Prostate gland (tissue), 2 donors: Measurements from ENCODE around the gene NOS2. TPM values are rescaled to one million over a fixed set of nuclear protein-coding genes. Genes with fewer than 3 reads are reported as not detected.

Experiments used
- DNase-seq: peaks from one replicate; pipeline ENCODE4 v3.0.0-alpha.2; 2019; ENCODE audit warnings: low spot score
- H3K27ac ChIP-seq, 2 donors: fragments of 200-600 bp; sonication (generic); 2 replicates each; pipeline ENCODE4 v1.5.1; 2017 to 2019
- H3K27me3 ChIP-seq: fragments of 200-600 bp; sonication (generic); replicated peaks from 2 replicates; pipeline ENCODE4 v1.5.1; 2019; ENCODE audit not compliant: insufficient read depth
- H3K36me3 ChIP-seq, 2 donors: fragments of 200-600 bp; sonication (generic); 1 replicate in 1 of 2; 2 replicates in 1 of 2; pipeline versions ENCODE4 v1.5.1 to v1.8.1; 2017 to 2019
- H3K4me1 ChIP-seq: fragments of 200-600 bp; sonication (generic); replicated peaks from 2 replicates; pipeline ENCODE4 v1.5.1; 2019
- H3K4me3 ChIP-seq, 2 donors: fragments of 200-600 bp; sonication (generic); 2 replicates each; pipeline ENCODE4 v1.5.1; 2017 to 2019
- H3K9me3 ChIP-seq: fragments of 200-600 bp; sonication (generic); 2 replicates; pipeline ENCODE4 v1.5.1; 2017
- CTCF ChIP-seq, 4 experiments: fragments of 200-600 bp in 2 of 4; fragments of 450-650 bp in 2 of 4; sonication (generic) in 2 of 4; IDR thresholded peaks; 1 replicate in 3 of 4; 2 replicates in 1 of 4; pipeline ENCODE4 v1.5.1; 2016 to 2019; ENCODE audit warnings: antibody characterized with exemption in 4 of 4, mild to moderate bottlenecking in 2 of 4, moderate library complexity in 2 of 4
- POLR2A ChIP-seq: fragments of 450-650 bp; IDR thresholded peaks from one replicate; pipeline ENCODE4 v1.6.1; 2016; ENCODE audit warnings: antibody characterized with exemption, mild to moderate bottlenecking
- POLR2AphosphoS5 ChIP-seq: sonication (generic); formaldehyde crosslinking; IDR thresholded peaks from one replicate; pipeline ENCODE4 v1.6.1; 2017; ENCODE audit warnings: antibody characterized with exemption
- WGBS: methylation state at CpG from one replicate; pipeline ENCODE4 v1.1.5; 2018; 5-methylcytosine and 5-hydroxymethylcytosine counted together
- intact Hi-C: fragments of 100-400 bp; cut with DNase I; formaldehyde crosslinking; loops from one replicate; pipeline ENCODE4 v1.14.2; 2022
- total RNA-seq, 2 donors: library from RNA; depleted of rRNA; stranded (reverse); fragments of >200 nt; gene quantifications; one replicate each; pipeline ENCODE4 v1.1.0, GENCODE V29; 2016

NOS2 gene
- total RNA-seq, 2 donors from 2014 or later = 0.55 to 1.4 TPM

GRCh38 chr17:27797390-27798091, 2.8 kb downstream of the NOS2 start:
- 74% methylated on average over 9 of the region's 9 CpGs for WGBS
- intact Hi-C loops = no loop called here
- Histone ChIP-seq H3K9me3 (no peaks in the 10 kb centered on the region), H3K27ac (no peak overlapping the region), H3K4me1 (no peaks in the 10 kb centered on the region), H3K27me3 (peaks cover 4% of the 10 kb centered on the region), H3K4me3 (no peak overlapping the region), H3K36me3 (no peaks in the 10 kb centered on the region)
- no peak for DNase-seq
- no peak for TF ChIP-seq CTCF (IDR thresholded peaks at IDR 0.05)
- TF ChIP-seq POLR2AphosphoS5 = no peak
- TF ChIP-seq POLR2A = no peak

GRCh38 chr17:27793906-27794569, 6.3 kb downstream of the NOS2 start:
- H3K9me3 ChIP-seq = no peaks in the 10 kb centered on the region
- no peaks in the 10 kb centered on the region for H3K36me3 ChIP-seq
- 23% methylated on average over 19 of the region's 19 CpGs for WGBS
- peaks cover 2% of the 10 kb centered on the region for H3K27me3 ChIP-seq
- H3K4me3 ChIP-seq = peak overlapping the region in 1 of 2 donors; percentile 5
- intact Hi-C loops = no loop called here
- no peaks in the 10 kb centered on the region for H3K4me1 ChIP-seq
- H3K27ac ChIP-seq = no peak overlapping the region
- TF ChIP-seq POLR2AphosphoS5 (peak; percentile 14), POLR2A (no peak)
- no peak for DNase-seq

GRCh38 chr17:27793168-27793905, 7.0 kb downstream of the NOS2 start:
- peak overlapping the region in 1 of 2 donors; percentile 5 for H3K4me3 ChIP-seq
- DNase-seq = no peak
- H3K4me1 ChIP-seq = no peaks in the 10 kb centered on the region
- H3K9me3 ChIP-seq = no peaks in the 10 kb centered on the region
- peaks cover 2% of the 10 kb centered on the region for H3K27me3 ChIP-seq
- no peak overlapping the region for H3K27ac ChIP-seq
- WGBS = 7% methylated on average over 39 of the region's 58 CpGs
- no peaks in the 10 kb centered on the region for H3K36me3 ChIP-seq
- intact Hi-C loops = no loop called here
- no peak for TF ChIP-seq POLR2AphosphoS5
- TF ChIP-seq CTCF (IDR thresholded peaks at IDR 0.05) = no peak
- no peak for TF ChIP-seq POLR2A

GRCh38 chr17:27792095-27792494, 8.2 kb downstream of the NOS2 start:
- Histone ChIP-seq H3K27ac (no peak overlapping the region), H3K9me3 (no peaks in the 10 kb centered on the region), H3K4me3 (no peak overlapping the region), H3K27me3 (peaks cover 2% of the 10 kb centered on the region), H3K4me1 (no peaks in the 10 kb centered on the region), H3K36me3 (no peaks in the 10 kb centered on the region)
- intact Hi-C loops = no loop called here
- TF ChIP-seq CTCF (IDR thresholded peaks at IDR 0.05) = no peak
- no peak for DNase-seq
- 35% methylated on average over 3 of the region's 3 CpGs for WGBS

GRCh38 chr17:27788919-27789318, 11.4 kb downstream of the NOS2 start:
- TF ChIP-seq POLR2A (no peak), POLR2AphosphoS5 (no peak), CTCF (IDR thresholded peaks at IDR 0.05) (no peak)
- no peaks in the 10 kb centered on the region for H3K36me3 ChIP-seq
- H3K4me1 ChIP-seq = no peaks in the 10 kb centered on the region
- WGBS = 45% methylated on average over 3 of the region's 3 CpGs
- H3K4me3 ChIP-seq = no peak overlapping the region
- H3K27me3 ChIP-seq = peaks cover 2% of the 10 kb centered on the region
- H3K27ac ChIP-seq = no peak overlapping the region
- no peaks in the 10 kb centered on the region for H3K9me3 ChIP-seq
- DNase-seq = no peak
- intact Hi-C loops = no loop called here
